ENCODE results near the gene MAST1.

DNA sequence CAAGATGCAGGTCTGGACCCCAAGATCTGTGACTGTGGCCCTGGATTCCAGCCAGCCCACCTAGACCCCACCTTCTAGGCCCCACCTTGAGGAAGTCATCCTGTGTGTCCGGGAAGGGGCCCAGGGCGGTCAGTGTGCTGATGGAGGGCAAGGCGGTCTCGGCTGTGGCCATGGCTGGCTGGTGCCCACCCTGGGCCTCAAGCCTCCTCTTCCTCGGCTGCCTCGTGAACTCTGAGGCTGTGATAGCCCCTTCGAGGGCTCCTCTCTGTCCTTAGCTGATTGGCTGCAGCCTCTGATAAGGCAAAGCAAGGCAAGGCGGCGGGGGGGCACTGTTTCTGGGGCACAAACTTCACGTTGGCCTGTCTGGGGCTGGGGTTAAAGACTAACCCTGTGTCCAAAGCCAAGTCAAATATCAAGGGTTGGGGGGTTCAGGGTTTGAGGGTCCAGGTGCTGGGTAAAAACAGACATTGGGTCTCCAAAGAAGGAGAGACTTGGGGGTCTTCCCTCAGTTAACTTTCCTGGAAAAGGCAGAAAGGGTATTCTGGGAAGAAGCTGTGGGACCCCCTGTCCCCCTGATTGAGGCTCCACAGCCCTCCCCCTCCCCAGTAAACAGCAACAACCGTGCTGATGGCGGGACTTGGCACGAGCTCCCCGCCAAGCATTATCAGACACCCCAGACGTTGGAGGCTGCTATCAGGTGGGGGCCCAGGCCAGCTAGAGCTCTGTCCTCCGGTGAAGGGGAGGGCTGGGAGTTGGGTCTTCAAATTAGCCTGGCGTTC lies 48.8 kb downstream of the MAST1 start, which contains the start of gene KLF1:
- TF ChIP-seq, protein P1, sequence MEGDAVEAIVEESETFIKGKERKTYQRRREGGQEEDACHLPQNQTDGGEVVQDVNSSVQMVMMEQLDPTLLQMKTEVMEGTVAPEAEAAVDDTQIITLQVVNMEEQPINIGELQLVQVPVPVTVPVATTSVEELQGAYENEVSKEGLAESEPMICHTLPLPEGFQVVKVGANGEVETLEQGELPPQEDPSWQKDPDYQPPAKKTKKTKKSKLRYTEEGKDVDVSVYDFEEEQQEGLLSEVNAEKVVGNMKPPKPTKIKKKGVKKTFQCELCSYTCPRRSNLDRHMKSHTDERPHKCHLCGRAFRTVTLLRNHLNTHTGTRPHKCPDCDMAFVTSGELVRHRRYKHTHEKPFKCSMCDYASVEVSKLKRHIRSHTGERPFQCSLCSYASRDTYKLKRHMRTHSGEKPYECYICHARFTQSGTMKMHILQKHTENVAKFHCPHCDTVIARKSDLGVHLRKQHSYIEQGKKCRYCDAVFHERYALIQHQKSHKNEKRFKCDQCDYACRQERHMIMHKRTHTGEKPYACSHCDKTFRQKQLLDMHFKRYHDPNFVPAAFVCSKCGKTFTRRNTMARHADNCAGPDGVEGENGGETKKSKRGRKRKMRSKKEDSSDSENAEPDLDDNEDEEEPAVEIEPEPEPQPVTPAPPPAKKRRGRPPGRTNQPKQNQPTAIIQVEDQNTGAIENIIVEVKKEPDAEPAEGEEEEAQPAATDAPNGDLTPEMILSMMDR (IDR thresholded peaks at IDR 0.05), result no peak
- TF ChIP-seq POLR2A (IDR thresholded peaks at IDR 0.05), result no peak

Measured in testis (tissue), 2 donors.